ENCODE results near the gene CRYZ.

DNA sequence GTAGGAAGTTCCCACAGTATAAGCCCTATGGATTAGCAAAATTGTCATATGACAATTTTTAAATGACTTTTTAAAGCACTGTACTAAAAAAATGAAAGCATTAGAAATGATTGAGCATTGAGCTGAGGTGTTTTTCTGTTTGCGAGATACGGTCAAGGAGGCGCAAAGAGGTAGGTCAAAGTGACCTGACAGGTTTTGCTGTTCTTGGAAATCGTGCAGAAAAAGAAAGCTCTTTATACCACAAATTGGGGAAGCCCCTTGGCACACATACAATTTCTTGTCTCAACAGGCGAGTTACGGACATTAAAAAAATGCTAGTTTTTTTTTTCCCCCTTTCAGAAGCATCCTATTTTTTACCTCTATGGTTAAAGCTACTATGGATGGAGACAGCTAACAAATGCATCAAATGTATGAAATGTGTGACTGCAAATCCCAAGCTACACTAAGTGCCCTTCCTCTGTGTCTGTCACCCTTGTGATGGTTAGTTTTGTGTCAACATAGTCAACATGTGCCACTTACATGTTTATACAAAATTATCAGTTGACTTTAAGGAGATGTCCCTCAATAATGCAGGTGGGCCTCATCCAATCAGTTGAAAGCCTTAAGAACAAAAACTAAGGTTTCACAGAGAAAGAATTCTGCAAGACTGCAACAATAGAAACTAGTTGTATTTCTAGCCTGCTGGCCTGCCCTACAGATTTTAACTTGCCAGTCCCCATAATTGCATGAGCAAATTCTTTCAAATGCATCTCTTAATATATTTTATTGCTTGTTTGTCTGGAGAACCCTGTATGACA lies 29.3 kb downstream of the CRYZ start:
- TF ChIP-seq CBX8 (IDR thresholded peaks at IDR 0.05; ENCODE audit: borderline replicate concordance, low read depth, low read length) (no peak), POLR2AphosphoS5 (IDR thresholded peaks at IDR 0.05; ENCODE audit: low read depth, low read length) (no peak)
- TF ChIP-seq, protein P1, sequence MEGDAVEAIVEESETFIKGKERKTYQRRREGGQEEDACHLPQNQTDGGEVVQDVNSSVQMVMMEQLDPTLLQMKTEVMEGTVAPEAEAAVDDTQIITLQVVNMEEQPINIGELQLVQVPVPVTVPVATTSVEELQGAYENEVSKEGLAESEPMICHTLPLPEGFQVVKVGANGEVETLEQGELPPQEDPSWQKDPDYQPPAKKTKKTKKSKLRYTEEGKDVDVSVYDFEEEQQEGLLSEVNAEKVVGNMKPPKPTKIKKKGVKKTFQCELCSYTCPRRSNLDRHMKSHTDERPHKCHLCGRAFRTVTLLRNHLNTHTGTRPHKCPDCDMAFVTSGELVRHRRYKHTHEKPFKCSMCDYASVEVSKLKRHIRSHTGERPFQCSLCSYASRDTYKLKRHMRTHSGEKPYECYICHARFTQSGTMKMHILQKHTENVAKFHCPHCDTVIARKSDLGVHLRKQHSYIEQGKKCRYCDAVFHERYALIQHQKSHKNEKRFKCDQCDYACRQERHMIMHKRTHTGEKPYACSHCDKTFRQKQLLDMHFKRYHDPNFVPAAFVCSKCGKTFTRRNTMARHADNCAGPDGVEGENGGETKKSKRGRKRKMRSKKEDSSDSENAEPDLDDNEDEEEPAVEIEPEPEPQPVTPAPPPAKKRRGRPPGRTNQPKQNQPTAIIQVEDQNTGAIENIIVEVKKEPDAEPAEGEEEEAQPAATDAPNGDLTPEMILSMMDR (IDR thresholded peaks at IDR 0.05; ENCODE audit: control extremely low read depth in 1 of 3, insufficient read depth in 1 of 3, low read depth in 1 of 3, low read length in 3 of 3), result no peak
